GM19468 (cell line): ENCODE measurements around the gene IKZF4.
A peak's percentile ranks its signal among the peaks of the same experiment; 100 is the strongest.
"Not testable (repeated sequence)": the region's sequence is repeated elsewhere in the genome, so short reads cannot be mapped to it uniquely, and the experiment has no call there.

ENCODE experiments used
- ATAC-seq: cut with Tn5 transposase; IDR thresholded peaks from one replicate; pipeline ENCODE4 v1.9.1; 2021; ENCODE audit warnings: mild to moderate bottlenecking, moderate library complexity, moderate number of reproducible peaks; ENCODE audit not compliant: unreplicated experiment; ENCODE audit errors: extremely low read depth

IKZF4 gene

GRCh38 chr12:56037161-56037560 lies 16.3 kb downstream of the IKZF4 start:
- ATAC-seq = no peak

- ATAC-seq = no peak
These were observed 17.3 kb downstream of the IKZF4 start for GRCh38 chr12:56038022-56038655.

GRCh38 chr12:56040151-56040550 lies 19.3 kb downstream of the IKZF4 start:
- no peak for ATAC-seq

GRCh38 chr12:56040963-56041551 lies 20.2 kb downstream of the IKZF4 start:
- ATAC-seq = no peak

- peak; percentile 97 for ATAC-seq
These were observed 20.9 kb downstream of the IKZF4 start, which contains the start of gene RPS26 for GRCh38 chr12:56041552-56042429. TSS of gene RPS26 (plus strand) at chr12:56041918. CDS start at chr12:56042167, 249 bp downstream.

GRCh38 chr12:56042430-56042813 lies 21.6 kb downstream of the IKZF4 start:
- not testable (repeated sequence) for ATAC-seq

- ATAC-seq = no peak
These were observed 22.0 kb downstream of the IKZF4 start for GRCh38 chr12:56042843-56043242.

- no peak for ATAC-seq
These were observed 25.4 kb downstream of the IKZF4 start for GRCh38 chr12:56046027-56046780.

- ATAC-seq = no peak
These were observed 32.6 kb downstream of the IKZF4 start for GRCh38 chr12:56053407-56053893.

GRCh38 chr12:56059964-56060363 lies 39.1 kb downstream of the IKZF4 start:
- ATAC-seq = not testable (repeated sequence)

GRCh38 chr12:56061982-56062381 lies 41.1 kb downstream of the IKZF4 start:
- no peak for ATAC-seq

- no peak for ATAC-seq
These were observed 42.2 kb downstream of the IKZF4 start for GRCh38 chr12:56062996-56063395.

- no peak for ATAC-seq
These were observed 50.8 kb downstream of the IKZF4 start for GRCh38 chr12:56071648-56072047.

- ATAC-seq = no peak
These were observed 53.6 kb downstream of the IKZF4 start for GRCh38 chr12:56074396-56074795.

GRCh38 chr12:56077966-56078365 lies 57.1 kb downstream of the IKZF4 start:
- ATAC-seq = not testable (repeated sequence)

- ATAC-seq = no peak
These were observed 57.6 kb downstream of the IKZF4 start for GRCh38 chr12:56078427-56078826.

- ATAC-seq = no peak
These were observed 58.3 kb downstream of the IKZF4 start for GRCh38 chr12:56078931-56079722.

GRCh38 chr12:56079723-56080555 lies 59.1 kb downstream of the IKZF4 start, which contains the start of gene ERBB3:
TSS of gene ERBB3 (plus strand) at chr12:56080165. CDS start at chr12:56080301, 136 bp downstream.
- no peak for ATAC-seq
